Measurements from ENCODE around the gene UGT2B10. TPM values are rescaled to one million over a fixed set of nuclear protein-coding genes. Genes with fewer than 3 reads are reported as not detected.
"Not testable (repeated sequence)": the region's sequence is repeated elsewhere in the genome, so short reads cannot be mapped to it uniquely, and the experiment has no call there.

UGT2B10 gene
- not detected in 2 replicates for total RNA-seq (2014; rRNA removed; shearing (Covaris generic); ENCODE audit: low replicate concordance)

DNA sequence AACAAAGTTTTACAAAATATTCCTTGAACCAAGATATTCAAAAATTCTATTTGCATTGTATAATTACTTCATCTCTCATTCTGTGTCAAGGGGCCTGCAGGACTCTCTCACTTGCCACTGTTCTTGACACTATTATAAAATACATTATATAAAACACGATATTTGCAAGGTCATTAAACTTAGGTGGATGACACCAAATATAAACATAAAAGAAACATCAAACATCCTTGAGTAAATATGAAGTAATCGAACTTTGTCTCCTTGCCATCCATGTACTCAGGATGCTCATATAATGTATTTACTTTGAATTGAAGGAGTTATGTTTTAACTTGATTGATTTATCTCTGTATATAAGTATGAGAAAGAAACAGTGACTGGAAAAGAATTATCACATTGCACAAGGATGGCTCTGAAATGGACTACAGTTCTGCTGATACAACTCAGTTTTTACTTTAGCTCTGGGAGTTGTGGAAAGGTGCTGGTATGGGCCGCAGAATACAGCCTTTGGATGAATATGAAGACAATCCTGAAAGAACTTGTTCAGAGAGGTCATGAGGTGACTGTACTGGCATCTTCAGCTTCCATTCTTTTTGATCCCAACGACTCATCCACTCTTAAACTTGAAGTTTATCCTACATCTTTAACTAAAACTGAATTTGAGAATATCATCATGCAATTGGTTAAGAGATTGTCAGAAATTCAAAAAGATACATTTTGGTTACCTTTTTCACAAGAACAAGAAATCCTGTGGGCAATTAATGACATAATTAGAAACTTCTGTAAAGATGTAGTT is at the start of gene UGT2B10:
Gene UGT2B10, plus strand, starts transcription at position 378 of the 793 bp plus-strand sequence. Its CDS starts 26 bp downstream, at position 404.
- in situ Hi-C loops (cut with HindIII; ENCODE audit: low pct_unique_long_range_greater_than_20kb, low sequenced_read_pairs); DNase-seq (ENCODE audit: low read depth): not testable (repeated sequence)

DNA sequence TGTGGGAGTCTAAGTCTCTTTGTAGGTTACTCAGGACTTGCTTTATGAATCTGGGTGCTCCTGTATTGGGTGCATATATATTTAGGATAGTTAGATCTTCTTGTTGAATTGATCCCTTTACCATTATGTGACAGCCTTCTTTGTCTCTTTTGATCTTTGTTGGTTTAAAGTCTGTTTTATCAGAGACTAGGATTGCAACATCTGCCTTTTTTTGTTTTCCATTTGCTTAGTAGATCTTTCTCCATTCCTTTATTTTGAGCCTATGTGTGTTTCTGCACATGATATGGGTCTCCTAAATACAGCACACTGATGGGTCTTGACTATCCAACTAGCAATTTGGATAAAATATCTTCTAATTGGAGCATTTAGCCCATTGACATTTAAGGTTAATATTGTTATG is 44.0 kb upstream of the UGT2B10 start:
- DNase-seq (ENCODE audit: low read depth); in situ Hi-C loops (cut with HindIII; ENCODE audit: low pct_unique_long_range_greater_than_20kb, low sequenced_read_pairs): not testable (repeated sequence)

DNA sequence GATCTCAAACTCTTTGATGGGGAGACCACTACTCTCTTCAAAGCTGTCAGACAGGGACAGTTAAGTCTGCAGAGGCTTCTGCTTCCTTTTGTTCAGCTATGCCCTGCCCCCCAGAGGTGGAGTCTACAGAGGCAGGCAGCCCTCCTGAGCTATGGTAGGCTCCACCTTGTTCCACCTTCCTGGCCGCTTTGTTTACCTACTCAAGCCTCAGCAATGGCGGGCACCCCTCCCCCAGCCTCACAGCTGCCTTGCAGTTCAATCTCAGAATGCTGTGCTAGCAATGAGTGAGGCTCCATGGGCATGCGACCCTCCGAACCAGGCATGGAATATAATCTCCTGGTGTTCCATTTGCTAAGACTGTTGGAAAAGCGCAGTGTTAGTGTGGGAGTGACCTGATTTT is 42.1 kb upstream of the UGT2B10 start:
- in situ Hi-C loops (cut with HindIII; ENCODE audit: low pct_unique_long_range_greater_than_20kb, low sequenced_read_pairs), result no loop called here

DNA sequence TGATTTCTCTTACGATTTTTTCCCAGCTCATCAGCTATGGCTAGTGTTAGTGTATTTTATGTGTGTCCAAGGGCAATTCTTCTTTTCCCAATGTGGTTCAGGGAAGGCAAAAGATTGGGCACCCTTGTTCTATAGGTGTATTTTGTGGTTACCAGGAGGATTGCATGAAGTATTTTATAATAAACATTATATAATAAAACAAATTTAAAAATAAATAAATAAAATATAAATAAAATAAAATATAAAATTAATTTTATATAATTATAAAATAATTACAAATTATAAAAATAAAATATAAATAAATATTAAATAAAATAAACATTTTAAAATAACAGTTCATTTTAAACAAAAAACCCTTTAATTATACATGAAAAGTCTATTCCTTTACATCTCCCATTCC is 35.6 kb upstream of the UGT2B10 start:
- DNase-seq (ENCODE audit: low read depth), result no peak
- in situ Hi-C loops (cut with HindIII; ENCODE audit: low pct_unique_long_range_greater_than_20kb, low sequenced_read_pairs), result no loop called here

More for the DNA sequence above, 42.1 kb upstream of the UGT2B10 start:
- no peak for DNase-seq (ENCODE audit: low read depth)

DNA sequence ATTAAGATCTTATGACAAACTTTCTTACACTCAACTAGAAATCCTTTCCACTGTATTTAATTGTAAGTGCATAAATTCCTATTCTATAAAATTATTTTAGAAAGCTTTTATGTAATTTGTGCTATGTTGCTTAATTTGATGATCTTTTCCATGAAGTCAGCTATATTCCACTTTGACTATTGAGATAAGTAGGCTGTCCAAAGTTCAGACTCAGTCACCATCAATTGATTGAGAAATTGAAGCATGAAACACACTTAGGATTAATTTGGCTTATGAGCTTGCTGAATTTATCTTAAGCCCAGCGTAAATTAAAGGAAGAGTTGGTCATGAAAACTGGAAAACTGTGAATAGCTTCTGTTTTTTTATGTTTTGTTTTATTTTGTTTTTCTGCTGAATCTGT is 18.7 kb upstream of the UGT2B10 start:
- in situ Hi-C loops (cut with HindIII; ENCODE audit: low pct_unique_long_range_greater_than_20kb, low sequenced_read_pairs), result no loop called here

DNA sequence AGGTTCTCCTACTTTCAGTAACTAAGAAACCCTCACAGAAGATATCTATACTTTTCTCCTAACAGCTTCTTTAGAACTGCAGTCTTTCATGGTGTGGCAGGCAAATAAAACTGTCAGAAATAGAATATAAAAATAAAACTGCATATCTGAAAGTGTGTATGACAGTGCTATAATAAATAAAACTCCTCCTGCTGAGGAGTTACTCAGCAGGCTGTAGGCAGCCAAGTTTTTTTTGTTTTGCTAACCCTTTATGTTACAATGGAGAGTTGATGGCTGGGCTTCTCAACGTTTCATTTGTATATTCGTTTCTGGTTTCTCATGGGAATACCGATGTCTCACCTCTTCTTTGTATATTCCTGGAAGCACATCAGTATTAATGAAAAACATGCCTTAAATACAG is 18.2 kb upstream of the UGT2B10 start:
- in situ Hi-C loops (cut with HindIII; ENCODE audit: low pct_unique_long_range_greater_than_20kb, low sequenced_read_pairs), result no loop called here
- no peak for DNase-seq (ENCODE audit: low read depth)

More for the DNA sequence above, 18.7 kb upstream of the UGT2B10 start:
- DNase-seq (ENCODE audit: low read depth), result no peak

DNA sequence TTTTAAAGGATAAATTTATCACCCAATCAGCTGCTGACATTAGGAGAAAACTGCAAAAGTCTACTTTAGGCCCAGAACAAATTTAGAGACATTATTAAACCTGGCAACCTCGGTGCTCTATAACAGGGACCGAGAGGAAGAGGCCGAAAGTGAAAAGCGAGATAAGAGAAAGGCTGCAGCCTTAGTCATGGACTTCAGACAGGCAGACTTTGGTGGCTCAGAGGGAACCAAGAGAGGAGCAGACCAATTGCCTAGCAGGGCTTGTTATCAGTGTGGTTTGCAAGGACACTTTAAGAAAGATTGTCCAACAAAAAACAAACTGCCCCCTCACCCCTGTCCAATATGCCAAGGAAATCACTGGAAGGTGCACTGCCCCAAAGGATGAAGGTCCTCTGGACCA is 12.8 kb upstream of the UGT2B10 start:
- in situ Hi-C loops (cut with HindIII; ENCODE audit: low pct_unique_long_range_greater_than_20kb, low sequenced_read_pairs), result no loop called here
- DNase-seq (ENCODE audit: low read depth), result no peak

DNA sequence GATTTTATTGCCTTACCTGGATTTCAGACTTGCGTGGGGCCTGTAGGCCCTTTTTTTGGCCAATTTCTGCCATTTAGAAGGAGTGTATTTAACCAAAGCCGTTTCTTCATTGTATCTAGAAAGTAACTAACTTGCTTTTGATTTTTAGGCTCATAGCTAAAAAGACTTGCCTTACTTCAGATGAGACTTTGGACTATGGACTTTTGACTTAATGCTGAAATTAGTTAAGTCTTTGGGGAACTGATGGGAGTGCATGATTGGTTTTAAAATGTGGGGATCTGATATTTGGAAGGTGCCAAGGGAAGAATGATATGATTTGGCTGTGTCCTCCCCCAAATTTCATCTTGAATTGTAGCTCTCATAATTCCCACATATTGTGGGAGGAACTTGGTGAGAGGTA is 7.7 kb upstream of the UGT2B10 start:
- DNase-seq (ENCODE audit: low read depth), result no peak
- in situ Hi-C loops (cut with HindIII; ENCODE audit: low pct_unique_long_range_greater_than_20kb, low sequenced_read_pairs), result no loop called here

DNA sequence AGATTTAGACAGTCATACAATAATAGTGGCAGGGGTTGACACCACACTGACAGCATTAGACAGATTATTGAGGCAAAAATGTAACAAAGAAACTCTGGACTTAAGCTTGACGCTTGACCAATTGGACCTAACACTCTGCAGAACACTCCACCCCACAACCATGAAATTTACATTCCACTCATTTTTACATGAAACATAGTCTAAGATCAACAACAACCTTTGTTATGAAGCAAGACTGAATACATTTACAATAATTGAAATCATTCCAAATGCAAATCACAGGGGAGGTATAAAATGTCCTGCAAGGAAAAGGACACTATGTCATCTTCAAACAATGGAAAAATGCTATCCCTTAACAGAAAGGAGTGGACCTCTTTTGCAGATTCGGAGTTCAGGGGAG is 4.9 kb upstream of the UGT2B10 start:
- no peak for DNase-seq (ENCODE audit: low read depth)
- in situ Hi-C loops (cut with HindIII; ENCODE audit: low pct_unique_long_range_greater_than_20kb, low sequenced_read_pairs), result no loop called here

DNA sequence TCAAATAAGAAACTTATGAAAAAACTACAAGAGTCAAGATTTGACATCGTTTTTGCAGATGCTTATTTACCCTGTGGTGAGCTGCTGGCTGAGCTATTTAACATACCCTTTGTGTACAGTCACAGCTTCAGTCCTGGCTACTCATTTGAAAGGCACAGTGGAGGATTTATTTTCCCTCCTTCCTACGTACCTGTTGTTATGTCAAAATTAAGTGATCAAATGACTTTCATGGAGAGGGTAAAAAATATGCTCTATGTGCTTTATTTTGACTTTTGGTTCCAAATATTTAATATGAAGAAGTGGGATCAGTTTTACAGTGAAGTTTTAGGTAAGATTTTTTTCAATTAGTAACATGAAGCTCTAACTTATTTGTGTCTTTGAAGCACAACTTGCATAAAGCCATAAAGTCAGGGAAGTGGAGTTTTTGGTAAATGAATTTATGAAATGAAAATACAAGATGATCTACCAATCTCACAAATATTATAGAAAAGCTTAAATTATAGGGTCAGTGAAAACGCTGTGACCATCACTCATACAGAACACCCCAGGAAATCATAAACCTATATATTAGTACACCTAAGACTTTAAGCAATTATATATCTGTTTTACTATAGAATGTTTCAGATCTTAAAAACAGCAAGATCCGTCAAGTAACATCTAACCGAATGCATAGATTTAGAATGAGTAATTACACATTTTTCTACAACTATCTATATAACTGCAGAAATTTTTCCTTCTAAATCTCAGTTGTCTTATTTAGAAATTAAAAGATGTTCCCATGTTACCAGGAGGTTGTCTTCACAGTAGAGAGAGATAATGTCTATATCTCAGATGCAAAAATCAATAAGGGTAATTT is 844 bp downstream of the UGT2B10 start:
- DNase-seq (ENCODE audit: low read depth); in situ Hi-C loops (cut with HindIII; ENCODE audit: low pct_unique_long_range_greater_than_20kb, low sequenced_read_pairs): not testable (repeated sequence)

DNA sequence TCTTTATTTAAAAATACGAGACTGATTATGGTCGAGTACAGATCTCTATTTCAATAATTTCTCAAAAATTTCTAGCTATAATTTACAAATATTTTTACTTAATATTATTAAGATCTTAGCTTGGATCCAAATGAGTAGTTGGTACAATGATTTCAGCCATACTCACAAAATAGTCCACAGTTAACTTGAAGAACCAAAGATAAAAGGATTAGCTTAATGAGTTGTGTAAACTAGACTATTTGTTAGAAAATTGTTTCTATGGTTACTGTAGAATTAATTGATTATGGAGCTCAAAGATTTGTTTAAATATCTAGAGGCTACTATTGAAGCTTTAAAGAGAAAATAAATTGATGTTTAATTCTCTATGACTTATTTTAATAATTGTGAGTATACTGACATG is 1.6 kb downstream of the UGT2B10 start:
- in situ Hi-C loops (cut with HindIII; ENCODE audit: low pct_unique_long_range_greater_than_20kb, low sequenced_read_pairs), result no loop called here
- DNase-seq (ENCODE audit: low read depth), result no peak

DNA sequence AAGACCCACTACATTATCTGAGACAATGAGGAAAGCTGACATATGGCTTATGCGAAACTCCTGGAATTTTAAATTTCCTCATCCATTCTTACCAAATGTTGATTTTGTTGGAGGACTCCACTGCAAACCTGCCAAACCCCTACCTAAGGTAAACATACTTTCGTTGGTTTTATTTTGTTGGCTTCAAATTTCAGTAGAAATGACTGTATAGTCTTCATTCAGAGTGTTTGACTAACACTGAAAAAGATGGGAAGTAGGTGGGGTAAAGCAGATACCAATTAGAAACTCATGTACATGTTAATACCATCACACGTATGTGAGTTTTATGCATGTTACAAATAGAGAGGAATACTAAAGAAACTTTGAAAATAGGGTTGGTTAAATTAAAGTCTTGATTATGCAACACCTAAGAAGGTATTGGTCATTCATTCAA is 2.3 kb downstream of the UGT2B10 start:
- DNase-seq (ENCODE audit: low read depth); in situ Hi-C loops (cut with HindIII; ENCODE audit: low pct_unique_long_range_greater_than_20kb, low sequenced_read_pairs): not testable (repeated sequence)

DNA sequence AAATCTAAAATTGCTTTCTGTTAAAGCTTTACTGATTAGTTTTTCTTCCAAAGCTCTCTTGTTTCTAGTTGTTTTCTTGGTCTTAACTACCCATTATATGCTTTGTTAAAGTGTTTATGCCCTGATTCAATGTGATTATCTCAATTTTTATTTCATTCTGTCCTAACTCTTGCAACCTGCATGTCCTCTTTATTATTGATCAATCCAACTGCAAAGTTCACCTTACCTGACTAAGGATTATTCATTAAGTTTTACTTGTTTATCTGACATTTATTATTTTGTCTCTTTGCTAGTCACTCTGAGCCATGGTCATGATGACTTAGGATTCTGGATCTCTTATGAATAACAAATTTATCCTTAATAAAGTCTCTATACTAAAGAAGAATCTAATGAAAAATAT is 15.8 kb downstream of the UGT2B10 start:
- DNase-seq (ENCODE audit: low read depth), result no peak
- in situ Hi-C loops (cut with HindIII; ENCODE audit: low pct_unique_long_range_greater_than_20kb, low sequenced_read_pairs), result no loop called here

DNA sequence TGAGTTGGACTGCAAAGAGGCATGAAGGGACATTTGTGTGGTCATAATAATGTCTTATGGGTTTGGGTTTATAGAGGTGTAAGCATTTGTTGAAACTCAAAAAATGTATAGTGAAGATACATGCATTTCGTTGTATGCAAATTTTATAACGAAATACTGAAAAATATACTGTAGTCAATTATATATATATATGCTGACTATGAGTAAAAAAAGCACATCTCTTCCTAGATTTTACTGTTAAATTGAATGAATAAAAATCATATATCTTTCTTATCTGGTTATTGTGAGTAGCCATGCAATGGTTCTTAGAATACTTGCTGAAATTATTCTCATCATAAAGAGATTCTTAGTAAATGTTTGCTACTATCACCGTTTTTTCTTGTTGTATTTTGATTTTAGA is 34.5 kb downstream of the UGT2B10 start:
- in situ Hi-C loops (cut with HindIII; ENCODE audit: low pct_unique_long_range_greater_than_20kb, low sequenced_read_pairs), result no loop called here
- no peak for DNase-seq (ENCODE audit: low read depth)

DNA sequence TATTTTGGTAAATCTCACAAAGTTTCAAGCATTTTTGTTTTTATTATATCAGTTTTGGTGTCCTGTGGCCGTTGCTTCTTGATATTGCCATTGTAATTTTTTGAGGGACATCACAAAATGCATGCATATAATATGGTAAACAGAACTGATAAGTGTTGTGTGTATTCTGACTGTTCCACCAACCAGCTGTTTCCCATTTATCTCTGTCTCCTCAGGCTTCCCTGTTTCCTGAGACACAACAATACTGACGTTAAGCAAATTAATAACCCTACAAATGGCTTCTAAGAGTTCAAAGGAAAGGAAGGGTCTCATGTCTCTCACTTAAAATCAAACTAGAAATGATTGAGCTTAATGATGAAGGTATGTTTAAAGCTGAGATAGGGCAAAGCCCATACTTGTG is 40.0 kb downstream of the UGT2B10 start:
- in situ Hi-C loops (cut with HindIII; ENCODE audit: low pct_unique_long_range_greater_than_20kb, low sequenced_read_pairs), result no loop called here
- no peak for DNase-seq (ENCODE audit: low read depth)

DNA sequence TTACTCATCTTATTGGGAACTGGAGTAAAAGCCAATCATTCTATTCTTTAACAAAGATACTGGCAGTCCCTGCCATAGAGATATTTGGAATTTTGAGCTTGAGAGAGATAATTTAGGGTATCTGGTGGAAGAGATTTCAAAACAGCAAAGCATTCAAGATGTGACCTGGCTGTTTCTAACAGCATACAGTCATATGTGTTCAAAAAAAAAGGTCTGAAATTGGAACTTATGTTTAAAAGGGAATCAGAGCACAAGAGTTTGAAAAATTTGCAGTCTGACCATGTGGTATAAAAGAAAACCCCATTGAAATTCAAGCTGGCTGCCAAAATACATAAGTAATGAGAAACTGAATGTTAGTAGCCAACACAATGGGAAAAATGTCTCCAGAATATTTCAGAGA is 42.2 kb downstream of the UGT2B10 start:
- DNase-seq (ENCODE audit: low read depth), result no peak
- in situ Hi-C loops (cut with HindIII; ENCODE audit: low pct_unique_long_range_greater_than_20kb, low sequenced_read_pairs), result no loop called here

DNA sequence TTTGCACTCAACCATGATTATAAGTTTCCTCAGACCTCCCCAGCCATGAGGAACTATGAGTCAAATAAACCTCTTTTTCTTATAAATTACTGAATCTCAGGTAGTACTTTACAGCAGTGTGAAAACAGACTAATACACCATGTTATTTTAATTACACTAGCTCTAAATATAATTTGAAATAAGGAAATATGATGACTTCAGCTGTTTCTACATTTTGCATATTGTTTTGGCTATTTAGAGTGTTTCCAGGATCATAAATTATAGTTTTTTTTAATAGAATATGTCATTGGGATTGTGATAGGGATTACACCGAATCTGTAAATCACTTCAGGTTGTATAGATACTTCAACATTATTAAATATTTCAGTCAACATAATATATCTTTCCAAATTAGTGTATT is 43.9 kb downstream of the UGT2B10 start:
- in situ Hi-C loops (cut with HindIII; ENCODE audit: low pct_unique_long_range_greater_than_20kb, low sequenced_read_pairs), result no loop called here
- DNase-seq (ENCODE audit: low read depth), result no peak

DNA sequence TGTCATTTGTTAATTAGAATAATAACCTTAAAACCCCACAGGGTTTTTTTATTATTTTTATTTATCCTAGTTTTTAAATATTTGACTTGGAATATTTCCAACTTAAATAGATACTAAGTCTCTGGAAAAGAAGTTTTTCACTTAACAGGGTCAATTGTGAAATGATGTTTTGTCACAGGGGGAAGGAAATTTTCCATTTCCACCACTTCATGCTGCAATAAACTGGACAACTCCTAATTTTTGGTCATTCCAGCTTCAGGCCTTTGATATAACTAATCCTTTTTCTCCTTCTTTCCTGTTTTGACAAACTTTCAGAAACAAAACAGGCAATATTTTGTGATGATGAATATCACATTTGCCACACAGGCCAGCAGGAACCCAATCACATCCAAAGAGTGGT is 45.3 kb downstream of the UGT2B10 start:
- in situ Hi-C loops (cut with HindIII; ENCODE audit: low pct_unique_long_range_greater_than_20kb, low sequenced_read_pairs), result no loop called here
- no peak for DNase-seq (ENCODE audit: low read depth)

DNA sequence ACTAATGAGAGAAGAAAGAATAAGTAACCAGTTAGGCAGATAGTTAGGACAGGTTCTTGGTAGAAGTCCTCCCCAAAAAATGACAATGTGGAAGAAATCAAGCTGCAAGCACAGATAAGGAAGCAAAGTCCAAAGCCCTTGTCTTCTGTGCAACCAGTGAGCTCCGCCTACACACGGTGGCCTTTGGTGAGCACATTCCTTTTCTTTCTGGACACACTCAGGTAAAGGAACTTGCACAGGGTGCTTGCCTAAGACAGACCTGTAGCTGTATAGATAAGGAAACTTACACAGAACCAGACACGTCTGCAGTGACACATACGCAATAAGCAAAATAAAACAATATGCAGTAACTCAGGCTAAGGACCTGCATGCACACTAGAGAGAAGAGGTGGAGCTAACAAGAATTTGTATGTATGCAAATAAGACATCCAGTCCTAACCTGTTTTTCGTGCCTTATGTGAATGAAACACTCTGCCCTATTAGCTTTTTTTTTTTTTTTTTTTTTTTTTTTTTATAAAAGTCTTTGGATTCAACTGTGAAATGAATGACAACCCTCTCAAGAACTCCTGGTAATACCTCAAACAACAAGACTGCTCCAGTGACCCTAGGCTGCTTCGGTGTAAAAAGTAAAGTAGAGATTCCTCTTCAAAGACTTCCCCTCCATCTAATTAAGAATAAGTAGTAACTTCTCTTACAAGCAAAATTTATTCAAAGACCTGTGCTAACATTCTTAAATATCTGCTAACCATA is 48.8 kb downstream of the UGT2B10 start:
- in situ Hi-C loops (cut with HindIII; ENCODE audit: low pct_unique_long_range_greater_than_20kb, low sequenced_read_pairs), result no loop called here
- no peak for DNase-seq (ENCODE audit: low read depth)
